GM15510 (cell line): ENCODE results near the gene TBX6.

Experiments used
- POLR2A ChIP-seq: IDR thresholded peaks from 3 replicates; pipeline ENCODE4 v1.6.1; 2011; ENCODE audit warnings: borderline replicate concordance; ENCODE audit not compliant: insufficient read length; ENCODE audit errors: extremely low read depth

TBX6 gene

DNA sequence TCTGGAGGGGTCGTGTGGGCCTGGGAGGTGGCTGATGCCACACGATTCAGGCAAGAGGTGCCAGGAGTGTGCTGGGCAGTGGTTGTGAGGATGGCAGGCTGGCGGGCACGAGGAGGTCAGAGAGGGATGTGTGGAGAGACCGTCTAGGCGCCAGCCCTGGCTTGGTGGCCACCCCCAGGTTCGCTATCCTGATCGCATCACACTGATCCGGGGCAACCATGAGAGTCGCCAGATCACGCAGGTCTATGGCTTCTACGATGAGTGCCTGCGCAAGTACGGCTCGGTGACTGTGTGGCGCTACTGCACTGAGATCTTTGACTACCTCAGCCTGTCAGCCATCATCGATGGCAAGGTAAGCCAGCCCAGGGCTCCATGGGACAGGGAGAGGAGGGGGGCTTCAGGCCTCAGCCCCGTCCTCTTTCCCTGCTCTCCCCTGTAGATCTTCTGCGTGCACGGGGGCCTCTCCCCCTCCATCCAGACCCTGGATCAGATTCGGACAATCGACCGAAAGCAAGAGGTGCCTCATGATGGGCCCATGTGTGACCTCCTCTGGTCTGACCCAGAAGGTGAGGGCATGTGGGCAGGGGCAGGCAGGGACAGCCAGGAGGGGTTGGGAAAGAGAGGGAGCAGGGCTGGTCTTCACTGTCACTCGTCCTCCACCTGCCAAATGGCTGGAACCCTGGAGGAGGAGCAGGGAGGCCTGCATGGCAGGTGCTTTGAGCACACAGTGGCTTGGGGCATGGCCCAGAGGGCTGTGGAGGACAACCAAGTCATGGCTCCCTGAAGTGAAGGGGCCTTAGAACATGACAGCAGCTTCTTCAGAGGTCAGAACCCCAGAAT is 8.3 kb downstream of the TBX6 start:
- no peak for TF ChIP-seq POLR2A

DNA sequence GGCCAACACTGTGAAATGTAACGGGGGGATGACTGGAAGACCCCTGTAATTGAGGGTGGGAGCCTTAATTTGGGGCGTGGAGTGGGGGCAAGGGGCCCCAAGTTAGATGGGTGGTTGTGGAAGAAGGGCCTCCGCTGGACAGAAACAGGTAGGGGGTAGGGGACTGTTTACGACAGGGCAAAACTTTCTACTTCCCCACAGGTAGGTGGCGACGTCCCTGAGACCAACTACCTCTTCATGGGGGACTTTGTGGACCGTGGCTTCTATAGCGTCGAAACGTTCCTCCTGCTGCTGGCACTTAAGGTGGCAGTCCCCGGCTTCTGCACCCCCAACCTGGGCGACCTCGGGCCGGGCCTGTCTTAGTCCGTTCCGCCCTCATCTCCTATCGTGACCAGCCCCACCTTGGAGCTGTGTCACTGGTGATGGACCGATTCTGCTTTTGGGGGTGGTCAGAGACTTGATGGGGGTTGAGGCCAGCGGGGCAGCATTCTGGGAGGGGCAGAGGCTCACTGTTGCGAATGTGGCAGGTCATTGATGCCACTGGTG is 9.1 kb downstream of the TBX6 start:
- TF ChIP-seq POLR2A: no peak

DNA sequence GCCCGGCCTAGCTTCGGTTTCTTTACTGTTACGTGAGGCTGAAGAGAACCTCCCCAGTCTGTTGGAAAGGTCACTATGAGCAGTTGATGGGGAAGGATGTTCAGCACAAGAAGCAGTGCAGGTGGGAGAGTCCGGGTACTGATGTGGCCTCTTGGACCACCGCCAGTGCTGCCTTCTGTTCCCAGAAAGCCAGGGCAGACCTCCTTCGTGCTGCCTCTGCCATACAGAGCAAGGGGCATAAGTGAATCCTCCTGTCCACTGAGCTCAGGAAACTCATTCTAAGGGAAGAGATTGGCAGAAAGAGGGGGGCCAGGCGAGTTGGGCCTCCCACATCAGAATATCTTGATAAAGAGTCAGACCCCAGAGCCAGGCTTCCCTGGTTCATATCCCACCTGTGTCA is 12.2 kb downstream of the TBX6 start:
- TF ChIP-seq POLR2A: no peak

DNA sequence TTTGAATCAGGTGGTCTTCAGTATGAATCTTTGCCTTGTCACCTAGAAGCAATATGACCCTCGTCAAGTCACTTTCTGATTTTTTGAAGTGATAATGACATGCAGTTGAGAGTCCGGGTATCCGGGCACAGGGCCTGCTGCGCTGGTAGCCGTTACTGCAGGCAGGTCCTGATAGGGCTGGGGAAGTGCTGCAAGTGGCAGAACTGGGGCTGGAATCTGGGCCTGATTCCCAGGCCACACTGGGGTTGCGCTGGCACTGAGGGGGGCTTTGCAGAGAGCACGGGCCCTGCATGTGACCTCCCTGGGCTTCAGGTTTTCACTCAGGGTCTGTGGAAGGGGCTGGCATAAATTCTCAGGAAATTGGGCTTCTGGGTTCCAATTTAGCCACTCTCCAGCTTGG is 13.0 kb downstream of the TBX6 start:
- TF ChIP-seq POLR2A: no peak

DNA sequence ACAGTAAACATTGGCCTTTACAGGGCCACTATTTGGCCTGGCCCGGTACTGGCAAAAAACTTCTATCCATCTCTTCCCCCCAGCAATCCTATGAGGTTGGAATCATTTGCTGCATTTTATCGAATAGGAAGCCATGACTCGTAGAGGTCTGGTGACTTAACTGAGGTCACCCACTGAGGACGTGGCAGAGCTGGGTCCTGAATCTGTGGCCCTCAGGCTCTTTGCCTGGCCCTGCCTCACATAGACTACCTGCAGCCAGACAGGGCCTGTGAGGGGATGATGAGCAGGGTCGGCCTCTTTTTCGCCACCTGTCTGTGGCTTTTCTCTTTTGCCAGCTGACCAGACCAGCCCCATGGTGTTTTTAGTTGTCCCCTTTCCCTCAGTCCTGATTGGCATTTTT is 14.1 kb downstream of the TBX6 start:
- TF ChIP-seq POLR2A: no peak

DNA sequence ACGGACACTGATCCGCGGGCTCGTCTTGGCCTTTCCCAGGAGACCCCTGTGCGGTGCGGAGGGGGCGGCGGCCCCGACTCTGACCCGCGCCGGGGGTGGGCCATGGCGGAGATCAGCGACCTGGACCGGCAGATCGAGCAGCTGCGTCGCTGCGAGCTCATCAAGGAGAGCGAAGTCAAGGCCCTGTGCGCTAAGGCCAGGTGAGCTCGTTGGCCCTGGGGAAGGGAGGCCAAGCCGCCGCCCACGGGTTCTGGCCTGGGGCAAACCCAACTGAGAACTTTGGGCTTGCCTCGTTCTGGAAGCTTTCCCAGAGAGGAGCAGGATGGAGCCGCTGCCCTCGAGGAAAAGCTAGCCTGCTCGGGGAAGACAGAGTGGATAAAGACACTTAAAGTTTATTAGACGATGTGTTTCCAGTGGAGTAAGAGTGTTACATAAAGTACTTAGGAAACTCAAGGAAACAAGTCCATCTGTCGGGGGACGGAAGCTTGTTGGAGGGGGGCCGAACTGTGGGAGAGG is 15.4 kb downstream of the TBX6 start:
- no peak for TF ChIP-seq POLR2A

DNA sequence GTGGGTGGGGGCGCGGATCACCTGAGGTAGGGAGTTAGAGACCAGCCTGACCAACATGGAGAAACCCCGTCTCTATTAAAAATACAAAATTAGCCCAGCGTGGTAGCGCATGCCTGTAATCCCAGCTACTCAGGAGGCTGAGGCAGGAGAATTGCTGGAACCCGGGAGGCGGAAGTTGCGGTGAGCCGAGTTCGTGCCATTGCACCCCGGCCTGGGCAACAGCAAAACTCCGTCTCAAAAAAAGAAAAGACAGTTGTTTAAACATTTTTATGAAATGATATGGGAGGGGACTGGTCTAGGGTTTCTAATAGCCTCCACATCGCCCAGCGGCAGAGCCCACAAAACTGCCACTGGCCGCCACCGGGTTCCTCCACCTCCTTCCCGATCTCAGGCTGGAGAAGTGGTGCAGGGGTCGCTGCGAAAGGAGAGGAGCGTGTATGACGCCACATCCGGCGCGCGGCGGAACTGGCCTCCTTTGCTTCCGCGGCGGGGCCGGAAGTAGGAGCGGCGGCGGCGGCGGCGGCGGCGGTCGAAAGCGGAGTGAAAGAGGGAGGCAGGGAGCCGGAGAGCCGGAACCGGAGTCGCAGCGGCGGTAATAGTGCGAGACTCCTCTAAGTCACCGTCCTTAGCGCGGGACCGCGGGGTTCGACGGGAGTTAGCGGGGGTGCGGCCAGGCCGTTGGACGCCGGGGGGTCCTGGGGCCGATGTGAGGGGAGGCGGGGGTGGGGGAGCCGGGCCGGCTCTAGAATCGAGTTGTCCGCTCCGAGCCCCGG is 16.0 kb downstream of the TBX6 start, which contains the start of gene PPP4C:
Gene PPP4C, plus strand, starts transcription at position 492 of the 773 bp plus-strand sequence. CDS start 384 bp downstream, outside the sequence.
- peak; percentile 92 for TF ChIP-seq POLR2A

DNA sequence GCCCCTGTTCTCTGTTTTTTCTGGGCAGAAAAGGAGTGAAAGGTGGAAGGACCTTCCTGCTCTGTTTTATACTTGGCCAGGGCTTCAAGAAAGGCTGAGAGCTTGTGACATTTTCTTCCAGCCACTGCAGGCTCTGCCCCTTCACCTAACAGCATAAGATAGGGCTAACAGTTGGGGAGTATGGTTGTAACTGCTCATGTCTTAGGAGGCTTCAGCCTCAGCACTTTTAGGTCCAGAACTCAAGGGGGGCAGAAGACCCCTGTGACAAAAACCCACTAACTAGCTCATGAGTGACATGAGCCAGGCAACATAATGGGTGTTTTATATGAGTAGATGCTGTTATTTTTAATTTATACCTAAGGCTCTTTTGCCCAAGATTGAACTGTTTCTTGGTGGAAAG is 21.2 kb downstream of the TBX6 start:
- TF ChIP-seq POLR2A: no peak

DNA sequence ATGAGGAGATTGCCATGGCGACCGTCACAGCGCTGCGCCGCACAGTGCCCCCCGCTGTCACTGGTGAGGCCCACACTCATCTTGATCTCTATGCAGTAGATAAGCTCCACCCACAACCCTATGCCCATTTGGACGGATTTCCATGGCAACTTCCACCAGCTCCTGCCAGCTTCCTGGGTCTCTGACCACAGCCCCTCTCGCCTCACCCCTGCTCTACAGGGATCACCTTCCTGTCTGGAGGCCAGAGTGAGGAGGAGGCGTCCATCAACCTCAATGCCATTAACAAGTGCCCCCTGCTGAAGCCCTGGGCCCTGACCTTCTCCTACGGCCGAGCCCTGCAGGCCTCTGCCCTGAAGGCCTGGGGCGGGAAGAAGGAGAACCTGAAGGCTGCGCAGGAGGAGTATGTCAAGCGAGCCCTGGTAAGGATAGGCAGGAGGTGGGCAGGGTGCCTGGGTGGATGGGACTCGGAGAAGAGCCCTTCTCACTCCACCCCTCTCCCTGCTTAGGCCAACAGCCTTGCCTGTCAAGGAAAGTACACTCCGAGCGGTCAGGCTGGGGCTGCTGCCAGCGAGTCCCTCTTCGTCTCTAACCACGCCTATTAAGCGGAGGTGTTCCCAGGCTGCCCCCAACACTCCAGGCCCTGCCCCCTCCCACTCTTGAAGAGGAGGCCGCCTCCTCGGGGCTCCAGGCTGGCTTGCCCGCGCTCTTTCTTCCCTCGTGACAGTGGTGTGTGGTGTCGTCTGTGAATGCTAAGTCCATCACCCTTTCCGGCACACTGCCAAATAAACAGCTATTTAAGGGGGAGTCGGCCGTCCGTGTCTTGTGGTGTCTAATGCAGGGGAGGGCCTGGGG is 21.9 kb downstream of the TBX6 start:
- no peak for TF ChIP-seq POLR2A

DNA sequence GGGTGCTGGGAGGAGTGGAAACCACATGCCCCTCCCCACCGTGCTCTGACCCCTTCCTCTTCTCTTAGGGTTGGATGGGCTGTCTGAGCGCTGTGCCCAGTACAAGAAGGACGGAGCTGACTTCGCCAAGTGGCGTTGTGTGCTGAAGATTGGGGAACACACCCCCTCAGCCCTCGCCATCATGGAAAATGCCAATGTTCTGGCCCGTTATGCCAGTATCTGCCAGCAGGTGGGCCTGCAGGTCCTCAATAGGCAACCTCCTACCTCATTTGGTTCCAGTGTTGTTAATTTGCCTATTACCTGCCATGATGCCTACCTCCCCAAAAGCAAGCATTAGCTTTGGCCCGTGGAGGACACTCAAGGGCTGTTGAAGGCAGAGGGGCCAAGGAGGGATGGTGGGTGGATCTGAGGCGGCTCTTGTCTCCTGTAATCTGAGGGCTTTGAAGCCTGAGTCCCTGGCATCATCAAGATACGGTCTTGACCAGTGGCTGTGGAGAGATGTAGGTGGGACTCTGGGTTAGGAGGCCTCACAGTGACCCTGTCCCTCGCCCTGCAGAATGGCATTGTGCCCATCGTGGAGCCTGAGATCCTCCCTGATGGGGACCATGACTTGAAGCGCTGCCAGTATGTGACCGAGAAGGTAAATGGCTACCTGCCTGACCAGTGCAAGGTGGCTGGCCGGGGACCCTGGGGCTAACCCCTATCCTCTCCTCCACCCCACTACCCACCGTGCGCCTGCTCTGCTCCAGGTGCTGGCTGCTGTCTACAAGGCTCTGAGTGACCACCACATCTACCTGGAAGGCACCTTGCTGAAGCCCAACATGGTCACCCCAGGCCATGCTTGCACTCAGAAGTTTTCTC is 22.7 kb downstream of the TBX6 start:
- TF ChIP-seq POLR2A: no peak

DNA sequence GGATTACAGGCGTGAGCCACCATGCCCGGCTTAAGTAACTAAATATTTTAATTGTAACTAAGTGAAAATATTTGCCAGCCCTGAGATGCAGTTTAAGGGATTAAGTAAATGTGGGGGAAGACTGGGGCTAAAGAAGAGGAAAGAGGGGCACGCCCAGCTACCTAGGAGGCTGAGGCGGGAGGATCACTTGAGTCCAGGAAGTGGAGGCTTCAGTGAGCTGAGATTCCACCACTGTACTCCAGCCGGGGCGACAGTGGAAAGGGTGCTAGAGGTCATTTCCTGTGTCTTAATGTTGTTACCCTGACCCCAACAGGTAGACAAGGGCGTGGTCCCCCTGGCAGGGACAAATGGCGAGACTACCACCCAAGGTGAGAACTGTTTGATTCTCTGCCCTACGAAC is 23.4 kb downstream of the TBX6 start:
- no peak for TF ChIP-seq POLR2A

DNA sequence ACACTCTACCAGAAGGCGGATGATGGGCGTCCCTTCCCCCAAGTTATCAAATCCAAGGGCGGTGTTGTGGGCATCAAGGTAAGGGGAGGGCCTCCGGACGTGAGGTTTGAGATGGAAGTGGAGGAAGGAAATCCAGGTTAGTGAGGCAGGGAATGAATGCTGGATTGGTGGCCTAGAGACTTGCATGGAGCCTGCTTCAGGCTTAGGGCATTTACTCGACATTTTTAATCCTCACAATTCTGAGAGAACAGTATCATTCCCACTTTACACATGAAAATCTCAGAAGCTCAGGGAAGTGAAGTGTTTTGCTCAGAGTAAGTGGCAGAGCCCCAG is 24.2 kb downstream of the TBX6 start:
- no peak for TF ChIP-seq POLR2A

DNA sequence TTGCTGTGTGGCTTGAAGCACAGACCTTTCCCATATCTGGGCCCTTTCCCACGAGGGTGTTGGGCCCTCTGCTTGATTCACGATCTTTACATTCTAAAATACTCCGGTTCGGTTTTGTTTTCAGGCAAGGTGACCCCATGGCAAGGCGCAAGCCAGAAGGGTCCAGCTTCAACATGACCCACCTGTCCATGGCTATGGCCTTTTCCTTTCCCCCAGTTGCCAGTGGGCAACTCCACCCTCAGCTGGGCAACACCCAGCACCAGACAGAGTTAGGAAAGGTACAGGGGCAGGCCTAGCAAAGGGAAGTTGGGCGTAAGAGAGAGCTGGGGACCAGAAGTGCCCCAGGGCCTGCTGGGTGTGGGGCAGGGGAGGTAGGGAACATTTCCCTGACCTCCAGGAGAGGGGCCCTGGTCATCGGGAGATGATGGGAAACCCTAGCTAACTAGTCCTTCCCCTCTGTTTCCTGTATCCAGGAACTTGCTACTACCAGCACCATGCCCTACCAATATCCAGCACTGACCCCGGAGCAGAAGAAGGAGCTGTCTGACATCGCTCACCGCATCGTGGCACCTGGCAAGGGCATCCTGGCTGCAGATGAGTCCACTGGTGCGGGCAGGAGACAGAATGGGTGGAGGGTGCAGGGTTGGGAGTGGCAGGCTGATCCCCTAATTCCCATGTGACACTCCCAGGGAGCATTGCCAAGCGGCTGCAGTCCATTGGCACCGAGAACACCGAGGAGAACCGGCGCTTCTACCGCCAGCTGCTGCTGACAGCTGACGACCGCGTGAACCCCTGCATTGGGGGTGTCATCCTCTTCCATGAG is 24.8 kb downstream of the TBX6 start:
- TF ChIP-seq POLR2A: no peak
